H9 (cell line): Measurements from ENCODE around the gene COMTD1. TPM values are rescaled to one million over a fixed set of nuclear protein-coding genes. Genes with fewer than 3 reads are reported as not detected.

Experiments
- DNase-seq: peaks from one replicate; pipeline ENCODE4 v3.0.0-alpha.2; 2017
- H2AFZ ChIP-seq: one replicate; pipeline ENCODE4 v1.6.1; 2013; ENCODE audit warnings: mild to moderate bottlenecking, low read length, control low read depth, moderate library complexity
- H2AK5ac ChIP-seq: 2 replicates; pipeline ENCODE4 v1.6.1; 2013; ENCODE audit warnings: low read length, control low read depth, mixed read lengths; ENCODE audit not compliant: insufficient read length
- H2BK120ac ChIP-seq: one replicate; pipeline ENCODE4 v1.6.1; 2013; ENCODE audit warnings: low read depth, mild to moderate bottlenecking, low read length, control low read depth, inconsistent platforms; ENCODE audit not compliant: poor library complexity, severe bottlenecking
- H2BK12ac ChIP-seq: 2 replicates; pipeline ENCODE4 v1.6.1; 2013; ENCODE audit warnings: low read length, control low read depth, mixed read lengths, low read depth; ENCODE audit not compliant: insufficient read length
- H2BK15ac ChIP-seq: 2 replicates; pipeline ENCODE4 v1.6.1; 2013; ENCODE audit warnings: low read depth, low read length, control low read depth
- H2BK20ac ChIP-seq: one replicate; pipeline ENCODE4 v1.6.1; 2013; ENCODE audit warnings: low read depth, mild to moderate bottlenecking, low read length, control low read depth, inconsistent platforms; ENCODE audit not compliant: poor library complexity, severe bottlenecking
- H2BK5ac ChIP-seq: 2 replicates; pipeline ENCODE4 v1.6.1; 2013; ENCODE audit warnings: low read length, control low read depth, mixed read lengths; ENCODE audit not compliant: insufficient read length
- H3K14ac ChIP-seq: 2 replicates; pipeline ENCODE4 v1.6.1; 2013; ENCODE audit warnings: low read length, control low read depth; ENCODE audit not compliant: insufficient read depth
- H3K18ac ChIP-seq: 2 replicates; pipeline ENCODE4 v1.6.1; 2013; ENCODE audit warnings: low read depth, mild to moderate bottlenecking, mixed read lengths, low read length, control low read depth; ENCODE audit not compliant: insufficient read length
- H3K23ac ChIP-seq: 2 replicates; pipeline ENCODE4 v1.6.1; 2013; ENCODE audit warnings: low read length, control low read depth, mixed read lengths, low read depth; ENCODE audit not compliant: insufficient read length
- H3K23me2 ChIP-seq: 2 replicates; pipeline ENCODE4 v1.6.1; 2013; ENCODE audit warnings: low read depth, mild to moderate bottlenecking, mixed read lengths, low read length, control low read depth; ENCODE audit not compliant: insufficient read length, poor library complexity, severe bottlenecking
- H3K27ac ChIP-seq: 2 replicates; pipeline ENCODE4 v1.5.1; 2013; ENCODE audit warnings: low read length, control low read depth, mixed read lengths, low read depth; ENCODE audit not compliant: insufficient read length
- H3K27me3 ChIP-seq: 2 replicates; pipeline ENCODE4 v1.6.1; 2013; ENCODE audit warnings: low read length, control low read depth, inconsistent platforms; ENCODE audit not compliant: insufficient read depth
- H3K4ac ChIP-seq: 2 replicates; pipeline ENCODE4 v1.6.1; 2013; ENCODE audit warnings: low read depth, mild to moderate bottlenecking, control low read depth, inconsistent platforms, low read length, moderate library complexity
- H3K4me1 ChIP-seq: 2 replicates; pipeline ENCODE4 v1.6.1; 2013; ENCODE audit warnings: low read length, control low read depth, inconsistent platforms; ENCODE audit not compliant: insufficient read depth
- H3K4me2 ChIP-seq: 2 replicates; pipeline ENCODE4 v1.6.1; 2013; ENCODE audit warnings: low read length, control low read depth, mixed read lengths; ENCODE audit not compliant: insufficient read length, insufficient read depth
- H3K56ac ChIP-seq: 2 replicates; pipeline ENCODE4 v1.6.1; 2013; ENCODE audit warnings: low read depth, mild to moderate bottlenecking, mixed read lengths, low read length, control low read depth; ENCODE audit not compliant: insufficient read length
- H3K79me1 ChIP-seq: 2 replicates; pipeline ENCODE4 v1.6.1; 2013; ENCODE audit warnings: low read depth, mild to moderate bottlenecking, moderate library complexity, low read length, control low read depth, inconsistent platforms; ENCODE audit not compliant: insufficient read depth, poor library complexity, severe bottlenecking
- H3K79me2 ChIP-seq: 2 replicates; pipeline ENCODE4 v1.6.1; 2013; ENCODE audit warnings: low read length, control low read depth, inconsistent platforms; ENCODE audit not compliant: insufficient read depth
- H3K9ac ChIP-seq: 2 replicates; pipeline ENCODE4 v1.6.1; 2013; ENCODE audit warnings: low read length, control low read depth, mixed read lengths; ENCODE audit not compliant: insufficient read length; ENCODE audit errors: extremely low read depth
- H3K9me3 ChIP-seq: one replicate; pipeline ENCODE4 v1.6.1; 2013; ENCODE audit warnings: low read depth, low read length, inconsistent platforms; ENCODE audit not compliant: control insufficient read depth
- H3T11ph ChIP-seq: one replicate; pipeline ENCODE4 v1.6.1; 2013; ENCODE audit warnings: mild to moderate bottlenecking, low read length, control low read depth, inconsistent platforms
- H4K20me1 ChIP-seq: one replicate; pipeline ENCODE4 v1.6.1; 2013; ENCODE audit not compliant: control insufficient read depth, insufficient read length, insufficient read depth
- H4K5ac ChIP-seq: 2 replicates; pipeline ENCODE4 v1.6.1; 2013; ENCODE audit warnings: low read depth, mild to moderate bottlenecking, mixed read lengths, low read length, control low read depth; ENCODE audit not compliant: insufficient read length
- H4K8ac ChIP-seq: replicated peaks from 2 replicates; pipeline ENCODE4 v1.6.1; 2013; ENCODE audit warnings: low read length, control low read depth, mixed read lengths, low read depth; ENCODE audit not compliant: insufficient read length
- H4K91ac ChIP-seq: 2 replicates; pipeline ENCODE4 v1.6.1; 2013; ENCODE audit warnings: low read depth, mild to moderate bottlenecking, moderate library complexity, mixed read lengths, low read length, control low read depth; ENCODE audit not compliant: insufficient read length
- H3K27ac Mint-ChIP-seq, 3 experiments: 2 replicates in 2 of 3; 3 replicates in 1 of 3; pipeline ENCODE4 v1.8.0; 2020 to 2021; ENCODE audit warnings: mixed read lengths in 3 of 3, mild to moderate bottlenecking in 1 of 3, moderate library complexity in 1 of 3
- H3K27me3 Mint-ChIP-seq: 2 replicates; pipeline ENCODE4 v1.8.0; 2021; ENCODE audit warnings: low read depth, mild to moderate bottlenecking, moderate library complexity, mixed read lengths
- H3K36me3 Mint-ChIP-seq, 3 experiments: 2 replicates in 2 of 3; 3 replicates in 1 of 3; pipeline ENCODE4 v1.8.0; 2020 to 2021; ENCODE audit warnings: low read depth in 3 of 3, mixed read lengths in 3 of 3; ENCODE audit not compliant: insufficient read depth in 1 of 3
- H3K4me1 Mint-ChIP-seq, 2 experiments: 2 replicates each; pipeline ENCODE4 v1.8.0; 2020; ENCODE audit warnings: mixed read lengths in 2 of 2
- H3K4me3 Mint-ChIP-seq, 2 experiments: 2 replicates in 1 of 2; 3 replicates in 1 of 2; pipeline ENCODE4 v1.8.0; 2020 to 2021; ENCODE audit warnings: mild to moderate bottlenecking in 2 of 2, mixed read lengths in 2 of 2, moderate library complexity in 1 of 2
- H3K9me3 Mint-ChIP-seq, 2 experiments: 2 replicates in 1 of 2; 3 replicates in 1 of 2; pipeline ENCODE4 v1.8.0; 2020; ENCODE audit warnings: mild to moderate bottlenecking in 2 of 2, mixed read lengths in 2 of 2, moderate library complexity in 1 of 2
- CTCF ChIP-seq: fragments of 200-600 bp; sonication (generic); conservative IDR thresholded peaks from 3 replicates; pipeline ENCODE4 v1.8.0; 2021; ENCODE audit warnings: antibody characterized with exemption, mild to moderate bottlenecking
- WGBS: extraction: QIAGEN DNeasy Blood & Tissue Kit; methylation state at CpG from one replicate; pipeline ENCODE4 v1.1.7; 2013; ENCODE audit warnings: missing lambda C conversion rate, low lambda C conversion rate, mixed read lengths; ENCODE audit not compliant: insufficient read length; ENCODE audit errors: extremely low coverage; 5-methylcytosine and 5-hydroxymethylcytosine counted together
- long read RNA-seq: library from polyadenylated mRNA; unstranded; transcript quantifications from one replicate; pipeline ENCODE4 v2.0.0, GENCODE V29; 2020
- total RNA-seq: library from RNA; stranded (reverse); gene quantifications from 2 replicates; pipeline ENCODE4 v1.2.1, GENCODE V29; 2021

Gene COMTD1
- total RNA-seq = 28.3 and 29.9 TPM in 2 replicates
- long read RNA-seq, transcript COMTD1-201 (7 exons, 976 nt) = major isoform, 23 of 58 reads
- long read RNA-seq, transcript COMTD1-204 (5 exons, 796 nt) = minor isoform, 7 of 58 reads
- long read RNA-seq, partial matches to known transcripts = 12 of 58 reads
- long read RNA-seq, other reads (novel, unspliced or antisense) = 11 of 58 reads

- Histone ChIP-seq H4K8ac (no peak within 1 kb of the TSS), H3K9me3 (no peaks in the 10 kb centered on the region), H2AFZ (no peak within 1 kb of the TSS), H4K20me1 (no peaks in the 10 kb centered on the region), H3K23me2 (peaks cover 17% of the 10 kb centered on the region), H4K5ac (no peak within 1 kb of the TSS), H3K79me2 (no peaks in the 10 kb centered on the region), H3K4ac (no peak within 1 kb of the TSS), H3K27me3 (no peaks in the 10 kb centered on the region), H2AK5ac (no peak within 1 kb of the TSS), H3K18ac (no peak within 1 kb of the TSS), H3K27ac (no peak within 1 kb of the TSS), H3K4me1 (no peaks in the 10 kb centered on the region; the same call in 1 of the 2 replicates), H3K9ac (no peak within 1 kb of the TSS), H2BK12ac (no peak within 1 kb of the TSS), H3T11ph (no peak within 1 kb of the TSS), H3K4me2 (peak within 1 kb of the TSS; percentile 58), H2BK5ac (no peak within 1 kb of the TSS), H2BK120ac (no peak within 1 kb of the TSS), H3K79me1 (no peaks in the 10 kb centered on the region), H3K14ac (no peak within 1 kb of the TSS; the same call in 1 of the 2 replicates), H2BK20ac (no peak within 1 kb of the TSS), H3K56ac (no peak within 1 kb of the TSS), H2BK15ac (no peak within 1 kb of the TSS), H4K91ac (no peak within 1 kb of the TSS), H3K23ac (no peak within 1 kb of the TSS)
- whole genome bisulfite sequencing = no CpG with 5 or more reads among the region's 76 CpGs
- Mint-ChIP-seq H3K9me3 (no peaks in the 10 kb centered on the region), H3K27me3 (no peaks in the 10 kb centered on the region), H3K4me3 (peak within 1 kb of the TSS; percentile 70 to 76), H3K36me3 (peaks cover 25 to 29% (median 27%) of the 10 kb centered on the region in 3 experiments), H3K4me1 (peaks cover 16% of the 10 kb centered on the region in 2 experiments), H3K27ac (0 out of 7 replicates have a peak within 1 kb of the TSS, but pooled peaks of 1 of the 3 experiments have one; percentile 39)
- peak; percentile 100 for TF ChIP-seq CTCF
- peak; percentile 98 for DNase-seq
Measured at GRCh38 chr10:75235375-75236177, at the start of gene COMTD1. Gene COMTD1, minus strand, starts transcription at chr10:75235957. Its CDS starts 29 bp downstream, at chr10:75235928.
